ENCODE data around the gene BICD1.

GRCh38 chr12:32336261-32336660 is 229.6 kb downstream of the BICD1 start:
- no peak for TF ChIP-seq CTCF (IDR thresholded peaks at IDR 0.05)
- TF ChIP-seq EZH2 (IDR thresholded peaks at IDR 0.05; ENCODE audit: borderline replicate concordance, insufficient read depth, low read depth, low read length, poor library complexity, severe bottlenecking) = no peak
